Activated naive CD4-positive, alpha-beta T cell treated with anti-CD3 and anti-CD28 coated beads for 36 hours (primary cell): ENCODE measurements around the gene LHFPL2. TPM values are rescaled to one million over a fixed set of nuclear protein-coding genes. Genes with fewer than 3 reads are reported as not detected.
"Not testable (repeated sequence)": the region's sequence is repeated elsewhere in the genome, so short reads cannot be mapped to it uniquely, and the experiment has no call there.

Source experiments
- CTCF ChIA-PET: fragments of 350-600 bp; sonication (Branson Sonifier 250); formaldehyde crosslinking; loops from one replicate; lab custom pipeline; 2021; ENCODE audit warnings: antibody characterized with exemption; lab: Charles Lee
- DNase-seq: peaks from one replicate; pipeline ENCODE4 v3.0.0-alpha.2; 2020
- H3K27ac Mint-ChIP-seq: one replicate; pipeline ENCODE4 v1.8.0; 2021; ENCODE audit warnings: mild to moderate bottlenecking, mixed read lengths
- H3K27me3 Mint-ChIP-seq: one replicate; pipeline ENCODE4 v1.8.0; 2021; ENCODE audit warnings: low read depth, mixed read lengths
- H3K36me3 Mint-ChIP-seq: one replicate; pipeline ENCODE4 v1.8.0; 2021; ENCODE audit warnings: low read depth, mixed read lengths
- H3K4me1 Mint-ChIP-seq: one replicate; pipeline ENCODE4 v1.8.0; 2021; ENCODE audit warnings: low read depth, mixed read lengths
- H3K4me3 Mint-ChIP-seq: one replicate; pipeline ENCODE4 v1.8.0; 2021; ENCODE audit warnings: mild to moderate bottlenecking, moderate library complexity, mixed read lengths
- H3K9me3 Mint-ChIP-seq: one replicate; pipeline ENCODE4 v1.8.0; 2021; ENCODE audit warnings: mixed read lengths
- intact Hi-C: fragments of 100-400 bp; cut with micrococcal nuclease; formaldehyde crosslinking; loops from one replicate; pipeline ENCODE4 v1.15.1; 2023
- total RNA-seq, 2 experiments: library from RNA; stranded (reverse); gene quantifications; one replicate each; pipeline ENCODE4 v1.2.3, GENCODE V29; 2021

LHFPL2 gene
- total RNA-seq, 2 experiments from 2014 or later: not detected

- intact Hi-C loops: no loop called here
- Mint-ChIP-seq H3K4me3 (no peak overlapping the region), H3K36me3 (peaks cover 2% of the 10 kb centered on the region), H3K4me1 (no peaks in the 10 kb centered on the region), H3K27ac (no peak overlapping the region), H3K9me3 (no peaks in the 10 kb centered on the region), H3K27me3 (no peaks in the 10 kb centered on the region)
- CTCF ChIA-PET: no interaction called here
- DNase-seq: no peak
Measured at GRCh38 chr5:78475370-78475769, 173.2 kb downstream of the LHFPL2 start.

- Mint-ChIP-seq H3K27me3 (no peaks in the 10 kb centered on the region), H3K36me3 (peaks cover 2% of the 10 kb centered on the region), H3K9me3 (no peaks in the 10 kb centered on the region), H3K4me3 (no peak overlapping the region), H3K27ac (no peak overlapping the region), H3K4me1 (no peaks in the 10 kb centered on the region)
- DNase-seq: no peak
- intact Hi-C loops: no loop called here
- CTCF ChIA-PET: no interaction called here
Measured at GRCh38 chr5:78473751-78474150, 174.8 kb downstream of the LHFPL2 start.

DNA sequence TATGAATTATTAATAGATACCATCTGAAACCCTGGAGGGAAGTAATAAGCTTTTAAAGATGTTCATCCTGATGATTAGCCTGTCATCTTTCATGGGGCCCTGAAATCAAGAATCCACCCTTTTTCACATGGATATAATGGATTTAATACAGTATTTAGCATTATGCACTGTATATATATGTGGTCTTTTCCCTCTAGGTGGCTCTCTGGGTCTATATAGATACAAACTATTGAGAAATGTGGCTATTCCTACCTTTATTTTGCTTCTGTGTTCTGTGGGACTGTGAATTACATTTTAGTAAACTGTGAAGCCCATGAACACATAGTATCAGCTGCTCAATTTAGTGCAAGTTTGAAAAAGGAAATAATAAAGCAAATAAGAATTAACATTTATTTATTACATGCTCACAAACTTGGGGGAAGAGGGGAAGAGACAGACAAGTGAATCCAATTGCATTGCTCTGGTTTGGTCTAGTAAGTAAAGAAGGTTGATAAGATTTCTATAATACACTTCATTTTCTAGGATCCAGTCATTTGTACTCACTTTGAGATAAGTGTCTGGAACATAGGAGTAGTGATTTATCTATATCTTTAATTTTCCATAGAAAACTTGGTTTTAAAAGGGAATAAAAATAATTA, 176.0 kb downstream of the LHFPL2 start:
- H3K4me1 Mint-ChIP-seq: no peaks in the 10 kb centered on the region
- DNase-seq: no peak
- intact Hi-C loops: no loop called here
- no peak overlapping the region for H3K27ac Mint-ChIP-seq
- no peaks in the 10 kb centered on the region for H3K9me3 Mint-ChIP-seq
- CTCF ChIA-PET: no interaction called here
- H3K36me3 Mint-ChIP-seq: peaks cover 2% of the 10 kb centered on the region
- H3K27me3 Mint-ChIP-seq: no peaks in the 10 kb centered on the region
- no peak overlapping the region for H3K4me3 Mint-ChIP-seq

GRCh38 chr5:78471896-78472295, 176.7 kb downstream of the LHFPL2 start:
- intact Hi-C loops: no loop called here
- H3K27ac Mint-ChIP-seq: no peak overlapping the region
- DNase-seq: no peak
- peaks cover 2% of the 10 kb centered on the region for H3K36me3 Mint-ChIP-seq
- no peaks in the 10 kb centered on the region for H3K27me3 Mint-ChIP-seq
- no peaks in the 10 kb centered on the region for H3K9me3 Mint-ChIP-seq
- no peaks in the 10 kb centered on the region for H3K4me1 Mint-ChIP-seq
- no peak overlapping the region for H3K4me3 Mint-ChIP-seq
- CTCF ChIA-PET: no interaction called here

GRCh38 chr5:78467752-78468357, 180.7 kb downstream of the LHFPL2 start:
- Mint-ChIP-seq H3K27me3 (no peaks in the 10 kb centered on the region), H3K4me1 (no peaks in the 10 kb centered on the region), H3K27ac (no peak overlapping the region), H3K36me3 (peaks cover 12% of the 10 kb centered on the region), H3K9me3 (no peaks in the 10 kb centered on the region), H3K4me3 (no peak overlapping the region)
- intact Hi-C loops: no loop called here
- CTCF ChIA-PET: interaction anchor here (1.0 to 1.7 kb wide), 3 partner anchors 9 to 28 kb away, joined by 3 to 5 read pairs (median 4); no protein-coding TSS in a partner anchor
- no peak for DNase-seq

- CTCF ChIA-PET: interaction anchor here (0.6 to 1.7 kb wide), 4 partner anchors 8 to 66 kb away, joined by 3 to 5 read pairs (median 4); no protein-coding TSS in a partner anchor
- H3K36me3 Mint-ChIP-seq: peaks cover 13% of the 10 kb centered on the region
- no peaks in the 10 kb centered on the region for H3K27me3 Mint-ChIP-seq
- H3K9me3 Mint-ChIP-seq: no peaks in the 10 kb centered on the region
- no peak for DNase-seq
- H3K27ac Mint-ChIP-seq: no peak overlapping the region
- intact Hi-C loops: no loop called here
- no peak overlapping the region for H3K4me3 Mint-ChIP-seq
- H3K4me1 Mint-ChIP-seq: no peaks in the 10 kb centered on the region
Measured at GRCh38 chr5:78467140-78467539, 181.4 kb downstream of the LHFPL2 start.

DNA sequence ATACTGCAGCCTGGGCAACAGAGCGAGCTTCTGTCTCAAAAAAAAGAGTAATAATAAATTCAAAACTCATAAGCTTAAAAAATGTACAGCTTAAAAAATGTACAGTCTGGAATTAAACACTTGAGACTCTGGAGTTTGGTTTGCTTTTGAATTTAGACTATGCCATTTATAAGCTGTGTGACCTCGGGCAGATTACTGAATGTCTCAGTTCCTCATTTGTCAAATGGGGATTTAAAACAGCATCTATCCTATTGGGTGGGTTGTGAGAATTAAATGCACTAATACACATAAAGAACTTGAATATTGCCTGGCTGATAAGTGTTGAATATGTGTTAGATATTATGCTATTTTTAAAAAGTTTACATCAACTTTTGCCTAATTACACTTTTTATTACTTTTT, 189.7 kb downstream of the LHFPL2 start:
- Mint-ChIP-seq H3K27ac (no peak overlapping the region), H3K27me3 (no peaks in the 10 kb centered on the region), H3K36me3 (peaks cover 43% of the 10 kb centered on the region), H3K9me3 (no peaks in the 10 kb centered on the region), H3K4me3 (no peak overlapping the region), H3K4me1 (peaks cover 10% of the 10 kb centered on the region)
- CTCF ChIA-PET: interaction anchor here (1.1 kb wide), 1 partner anchor 9 kb away, joined by 5 read pairs; no protein-coding TSS in a partner anchor
- intact Hi-C loops: no loop called here
- no peak for DNase-seq

- H3K9me3 Mint-ChIP-seq, H3K27me3 Mint-ChIP-seq, intact Hi-C loops, H3K4me1 Mint-ChIP-seq, DNase-seq, CTCF ChIA-PET, H3K27ac Mint-ChIP-seq, H3K4me3 Mint-ChIP-seq: not testable (repeated sequence)
- H3K36me3 Mint-ChIP-seq: peaks cover 38% of the 10 kb centered on the region
Measured at GRCh38 chr5:78457507-78457906, 191.1 kb downstream of the LHFPL2 start.

DNA sequence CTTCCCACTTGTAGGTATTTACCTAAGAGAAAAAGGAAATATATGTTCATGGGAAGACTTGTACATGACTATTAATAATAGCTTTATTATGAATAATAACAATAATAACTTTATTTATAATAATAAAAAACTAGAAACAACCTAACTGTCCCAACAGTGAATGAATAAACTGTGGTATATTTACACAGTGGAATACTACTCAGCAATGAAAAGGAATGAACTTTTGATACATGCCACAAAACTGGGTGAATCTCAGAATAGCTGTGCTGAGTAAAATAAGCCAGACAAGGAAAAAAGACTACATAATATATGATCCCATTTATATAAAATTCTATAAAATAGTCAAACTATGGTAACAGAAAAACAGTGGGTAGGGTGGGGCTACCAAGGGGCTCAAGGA, 199.5 kb downstream of the LHFPL2 start:
- H3K9me3 Mint-ChIP-seq: peaks cover 3% of the 10 kb centered on the region
- no peaks in the 10 kb centered on the region for H3K27me3 Mint-ChIP-seq
- CTCF ChIA-PET: no interaction called here
- H3K36me3 Mint-ChIP-seq: peaks cover 35% of the 10 kb centered on the region
- H3K4me3 Mint-ChIP-seq: no peak overlapping the region
- intact Hi-C loops: no loop called here
- no peak overlapping the region for H3K27ac Mint-ChIP-seq
- DNase-seq: no peak
- H3K4me1 Mint-ChIP-seq: no peaks in the 10 kb centered on the region

DNA sequence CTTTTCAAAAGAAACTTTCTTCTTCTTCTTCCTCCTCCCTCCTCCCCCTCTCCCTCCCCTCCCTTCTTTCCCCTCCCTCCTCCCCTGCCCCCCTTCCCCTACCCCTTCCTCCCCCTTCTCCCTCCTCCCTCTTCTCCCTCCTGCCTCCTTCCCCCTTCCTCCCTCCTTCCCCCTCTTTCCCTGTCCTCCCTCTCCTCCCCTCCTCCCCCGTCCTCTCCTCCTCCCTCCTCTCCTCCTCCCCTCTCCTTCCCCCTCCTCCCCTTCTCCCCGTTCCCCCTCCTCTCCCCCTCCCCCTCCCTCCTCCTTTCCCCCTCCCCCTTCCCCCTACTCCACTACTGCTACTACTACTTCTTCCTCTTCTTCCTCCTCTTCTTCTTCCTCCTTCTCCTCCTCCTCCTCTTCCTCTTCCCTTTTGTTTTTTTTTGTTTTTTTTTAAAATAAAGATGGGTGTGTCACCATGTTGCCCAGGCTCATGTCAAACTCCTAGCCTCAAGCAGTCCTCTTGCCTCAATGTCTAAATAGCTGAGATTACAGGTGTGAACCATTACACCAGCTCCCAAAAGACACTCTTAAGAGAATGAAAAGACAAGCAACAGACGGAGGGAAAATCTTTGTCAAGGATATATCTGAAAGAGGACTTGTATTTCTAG, 200.7 kb downstream of the LHFPL2 start:
- CTCF ChIA-PET: no interaction called here
- H3K4me1 Mint-ChIP-seq: no peaks in the 10 kb centered on the region
- no peak overlapping the region for H3K27ac Mint-ChIP-seq
- H3K27me3 Mint-ChIP-seq: no peaks in the 10 kb centered on the region
- H3K36me3 Mint-ChIP-seq: peaks cover 40% of the 10 kb centered on the region
- intact Hi-C loops: no loop called here
- peaks cover 3% of the 10 kb centered on the region for H3K9me3 Mint-ChIP-seq
- DNase-seq: no peak
- H3K4me3 Mint-ChIP-seq: no peak overlapping the region
